Astrocyte (in vitro differentiated cells and primary cell): ENCODE results near the gene TNFAIP1. TPM values are rescaled to one million over a fixed set of nuclear protein-coding genes. Genes with fewer than 3 reads are reported as not detected.

Source experiments
- DNase-seq: peaks from one replicate; pipeline ENCODE4 v3.0.0-alpha.2; 2010; ENCODE audit warnings: low read depth
- FAIRE-seq: peaks from 2 replicates; lab custom pipeline; 2011; peaks lifted over from hg19 to GRCh38; lab: Jason Lieb, UNC
- H2AFZ ChIP-seq: 2 replicates; pipeline ENCODE4 v1.6.0; 2012; ENCODE audit warnings: low read depth, low read length, inconsistent platforms
- H3K27ac ChIP-seq: 2 replicates; pipeline ENCODE4 v1.5.1; 2011; ENCODE audit warnings: low read depth, low read length, inconsistent platforms
- H3K27me3 ChIP-seq: 2 replicates; pipeline ENCODE4 v1.6.0; 2011; ENCODE audit warnings: low read length, inconsistent platforms; ENCODE audit not compliant: insufficient read depth
- H3K36me3 ChIP-seq: 2 replicates; pipeline ENCODE4 v1.5.1; 2011; ENCODE audit warnings: low read length, inconsistent platforms; ENCODE audit not compliant: insufficient read depth
- H3K4me1 ChIP-seq: 2 replicates; pipeline ENCODE4 v1.5.1; 2011; ENCODE audit warnings: low read length, inconsistent platforms; ENCODE audit not compliant: insufficient read depth
- H3K4me2 ChIP-seq: 2 replicates; pipeline ENCODE4 v1.6.0; 2012; ENCODE audit warnings: low read length, inconsistent platforms
- H3K4me3 ChIP-seq: 2 replicates; pipeline ENCODE4 v1.5.1; 2011; ENCODE audit warnings: low read depth, mild to moderate bottlenecking, low read length, inconsistent platforms; ENCODE audit not compliant: insufficient read depth
- H3K79me2 ChIP-seq: 2 replicates; pipeline ENCODE4 v1.6.0; 2012; ENCODE audit warnings: mild to moderate bottlenecking, low read length, inconsistent platforms; ENCODE audit not compliant: insufficient read depth
- H3K9ac ChIP-seq: 2 replicates; pipeline ENCODE4 v1.6.0; 2012; ENCODE audit warnings: mild to moderate bottlenecking, low read length, inconsistent platforms
- H3K9me3 ChIP-seq: 2 replicates; pipeline ENCODE4 v1.5.1; 2012; ENCODE audit warnings: low read depth, mild to moderate bottlenecking, low read length, inconsistent platforms; ENCODE audit not compliant: insufficient read depth
- H4K20me1 ChIP-seq: 2 replicates; pipeline ENCODE4 v1.6.0; 2012; ENCODE audit warnings: low read length, inconsistent platforms; ENCODE audit not compliant: insufficient read depth
- H3K27ac Mint-ChIP-seq: one replicate; pipeline ENCODE4 v1.8.0; 2021; ENCODE audit warnings: mild to moderate bottlenecking, mixed read lengths; ENCODE audit not compliant: unreplicated experiment
- H3K27me3 Mint-ChIP-seq: one replicate; pipeline ENCODE4 v1.8.0; 2021; ENCODE audit warnings: low read depth, mixed read lengths; ENCODE audit not compliant: unreplicated experiment
- H3K36me3 Mint-ChIP-seq: one replicate; pipeline ENCODE4 v1.8.0; 2021; ENCODE audit warnings: low read depth, mixed read lengths; ENCODE audit not compliant: unreplicated experiment
- H3K4me1 Mint-ChIP-seq: one replicate; pipeline ENCODE4 v1.8.0; 2021; ENCODE audit warnings: low read depth, mixed read lengths; ENCODE audit not compliant: unreplicated experiment
- H3K4me3 Mint-ChIP-seq: one replicate; pipeline ENCODE4 v1.8.0; 2021; ENCODE audit warnings: mild to moderate bottlenecking, moderate library complexity, mixed read lengths; ENCODE audit not compliant: unreplicated experiment
- H3K9me3 Mint-ChIP-seq: one replicate; pipeline ENCODE4 v1.8.0; 2021; ENCODE audit warnings: mild to moderate bottlenecking, mixed read lengths; ENCODE audit not compliant: unreplicated experiment
- EZH2 ChIP-seq: IDR thresholded peaks from 2 replicates; pipeline ENCODE4 v1.6.1; 2012; ENCODE audit warnings: mild to moderate bottlenecking, low read length, inconsistent platforms; ENCODE audit not compliant: insufficient read depth
- total RNA-seq: library from RNA; stranded (reverse); gene quantifications from 2 replicates; pipeline ENCODE4 v1.2.1, GENCODE V29; 2021
- TF ChIP-seq, protein P1 (sequence below): IDR thresholded peaks from 2 replicates; pipeline ENCODE4 v1.5.1; 2011; ENCODE audit warnings: low read depth, mild to moderate bottlenecking, inconsistent platforms, low read length, moderate library complexity; ENCODE audit not compliant: insufficient read depth

Gene TNFAIP1
- total RNA-seq, 1 donor from 2014 or later: 100 TPM

DNA sequence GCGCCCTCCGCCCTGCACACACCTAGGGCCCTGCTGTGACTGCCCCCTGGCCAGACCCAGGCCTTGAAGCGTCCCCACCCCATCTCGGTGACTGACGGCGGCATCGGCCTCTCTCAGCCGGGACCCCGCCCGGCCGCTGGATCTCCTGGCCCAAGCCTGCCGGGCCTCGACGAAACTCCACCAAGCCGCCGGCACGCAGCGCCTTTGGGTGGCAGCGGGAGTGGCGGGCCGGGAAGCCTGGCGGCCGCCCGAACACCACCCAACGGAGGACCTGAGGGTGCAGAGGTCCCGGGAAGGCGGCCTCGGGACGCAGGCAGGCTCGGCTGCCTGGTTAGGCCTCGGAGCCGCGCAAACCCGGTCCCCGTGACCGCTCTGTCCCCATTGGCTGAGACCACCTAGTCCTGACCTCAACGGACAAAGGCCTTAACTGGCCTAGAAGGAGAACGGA is 28.6 kb upstream of the TNFAIP1 start:
- no peak overlapping the region for H3K4me3 ChIP-seq
- no peak overlapping the region for H3K27ac Mint-ChIP-seq
- H3K4me2 ChIP-seq: no peak overlapping the region
- H3K27ac ChIP-seq: no peak overlapping the region
- H3K27me3 ChIP-seq: peaks cover 23% of the 10 kb centered on the region
- no peaks in the 10 kb centered on the region for H3K4me1 Mint-ChIP-seq
- no peak overlapping the region for H3K4me3 Mint-ChIP-seq
- no peak overlapping the region for H3K9ac ChIP-seq
- peak; percentile 70 for TF ChIP-seq EZH2
- TF ChIP-seq, protein P1, sequence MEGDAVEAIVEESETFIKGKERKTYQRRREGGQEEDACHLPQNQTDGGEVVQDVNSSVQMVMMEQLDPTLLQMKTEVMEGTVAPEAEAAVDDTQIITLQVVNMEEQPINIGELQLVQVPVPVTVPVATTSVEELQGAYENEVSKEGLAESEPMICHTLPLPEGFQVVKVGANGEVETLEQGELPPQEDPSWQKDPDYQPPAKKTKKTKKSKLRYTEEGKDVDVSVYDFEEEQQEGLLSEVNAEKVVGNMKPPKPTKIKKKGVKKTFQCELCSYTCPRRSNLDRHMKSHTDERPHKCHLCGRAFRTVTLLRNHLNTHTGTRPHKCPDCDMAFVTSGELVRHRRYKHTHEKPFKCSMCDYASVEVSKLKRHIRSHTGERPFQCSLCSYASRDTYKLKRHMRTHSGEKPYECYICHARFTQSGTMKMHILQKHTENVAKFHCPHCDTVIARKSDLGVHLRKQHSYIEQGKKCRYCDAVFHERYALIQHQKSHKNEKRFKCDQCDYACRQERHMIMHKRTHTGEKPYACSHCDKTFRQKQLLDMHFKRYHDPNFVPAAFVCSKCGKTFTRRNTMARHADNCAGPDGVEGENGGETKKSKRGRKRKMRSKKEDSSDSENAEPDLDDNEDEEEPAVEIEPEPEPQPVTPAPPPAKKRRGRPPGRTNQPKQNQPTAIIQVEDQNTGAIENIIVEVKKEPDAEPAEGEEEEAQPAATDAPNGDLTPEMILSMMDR: no peak
- no peaks in the 10 kb centered on the region for H3K36me3 ChIP-seq
- H3K27me3 Mint-ChIP-seq: peaks cover 3% of the 10 kb centered on the region
- H3K79me2 ChIP-seq: no peaks in the 10 kb centered on the region
- H3K9me3 Mint-ChIP-seq: no peaks in the 10 kb centered on the region
- no peaks in the 10 kb centered on the region for H3K4me1 ChIP-seq
- peak overlapping the region; percentile 63 for H2AFZ ChIP-seq
- H4K20me1 ChIP-seq: no peaks in the 10 kb centered on the region
- DNase-seq (no peak), FAIRE-seq (no peak)
- no peaks in the 10 kb centered on the region for H3K9me3 ChIP-seq
- H3K36me3 Mint-ChIP-seq: no peaks in the 10 kb centered on the region

DNA sequence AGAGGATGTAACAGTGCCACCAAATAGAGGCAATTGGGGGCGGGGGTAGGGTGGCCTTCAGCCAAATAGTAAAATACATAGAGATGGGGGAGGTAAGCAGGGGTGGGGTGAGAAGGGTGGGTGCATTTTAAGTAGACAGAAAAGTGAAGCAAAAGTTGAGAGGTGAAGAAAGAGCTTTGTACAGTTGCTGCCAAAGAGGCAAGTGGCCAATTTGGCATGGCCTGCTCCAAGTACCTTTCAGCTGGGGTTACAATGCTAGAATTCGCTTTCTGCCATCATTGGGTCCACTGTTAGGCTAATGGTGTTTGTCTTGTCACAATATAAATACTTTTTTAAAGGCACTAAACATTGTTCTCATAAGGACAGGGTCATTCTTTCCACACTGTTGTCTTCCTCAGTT is 21.7 kb upstream of the TNFAIP1 start:
- Histone ChIP-seq H3K9me3 (no peaks in the 10 kb centered on the region), H3K4me2 (no peak overlapping the region), H3K27ac (no peak overlapping the region), H4K20me1 (no peaks in the 10 kb centered on the region), H3K4me1 (peaks cover 9% of the 10 kb centered on the region), H3K9ac (no peak overlapping the region), H2AFZ (no peak overlapping the region), H3K36me3 (no peaks in the 10 kb centered on the region), H3K27me3 (peaks cover 8% of the 10 kb centered on the region), H3K79me2 (no peaks in the 10 kb centered on the region), H3K4me3 (no peak overlapping the region)
- peaks cover 6% of the 10 kb centered on the region for H3K4me1 Mint-ChIP-seq
- H3K27ac Mint-ChIP-seq: no peak overlapping the region
- no peak for FAIRE-seq
- no peaks in the 10 kb centered on the region for H3K9me3 Mint-ChIP-seq
- H3K36me3 Mint-ChIP-seq: no peaks in the 10 kb centered on the region
- DNase-seq: no peak
- H3K4me3 Mint-ChIP-seq: no peak overlapping the region
- peaks cover 19% of the 10 kb centered on the region for H3K27me3 Mint-ChIP-seq
- TF ChIP-seq, protein P1: no peak
- TF ChIP-seq EZH2: no peak

DNA sequence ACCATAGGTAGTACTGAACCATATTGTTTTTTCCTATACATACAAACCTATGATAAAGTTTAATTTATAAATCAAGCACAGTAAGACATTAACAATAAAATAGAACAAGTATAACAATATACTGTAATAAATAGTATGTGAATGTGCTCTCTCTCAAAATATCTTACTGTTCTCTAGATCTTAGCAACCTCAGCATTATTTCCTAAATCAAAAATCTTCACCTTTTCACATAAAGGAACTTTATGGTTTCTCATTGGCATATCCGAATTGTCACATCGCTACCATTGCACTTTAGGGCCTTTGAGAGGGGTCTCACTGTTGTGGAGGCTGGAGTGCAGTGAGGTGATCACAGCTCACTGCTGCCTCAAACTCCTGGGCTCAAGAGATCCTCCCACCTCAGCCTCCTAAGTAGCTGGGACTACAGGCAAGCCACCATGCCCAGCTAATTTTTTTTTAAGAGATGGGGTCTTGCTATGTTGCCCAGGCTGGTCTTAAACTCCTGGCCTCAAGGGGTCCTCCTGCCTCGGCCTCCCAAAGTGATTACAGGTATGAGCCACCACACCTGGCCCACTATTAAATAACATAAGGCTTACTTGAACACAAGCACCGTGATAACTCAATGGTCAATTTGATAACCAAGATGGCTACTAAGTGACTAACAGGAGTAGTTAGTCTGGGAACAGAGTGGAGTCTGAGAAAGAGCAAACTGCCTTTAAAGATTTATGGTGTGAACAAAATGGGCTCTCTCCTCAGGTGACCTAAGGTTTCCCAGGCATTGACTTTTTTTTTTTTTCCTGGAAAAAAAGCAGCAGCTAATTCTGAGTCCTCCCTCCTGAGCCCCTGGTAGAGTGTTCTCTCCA is 19.5 kb upstream of the TNFAIP1 start:
- FAIRE-seq (no peak), DNase-seq (no peak)
- H3K4me2 ChIP-seq: no peak overlapping the region
- no peak overlapping the region for H2AFZ ChIP-seq
- peaks cover 19% of the 10 kb centered on the region for H3K27me3 Mint-ChIP-seq
- peaks cover 17% of the 10 kb centered on the region for H3K4me1 ChIP-seq
- H3K9me3 ChIP-seq: no peaks in the 10 kb centered on the region
- H3K79me2 ChIP-seq: peaks cover 15% of the 10 kb centered on the region
- H3K4me3 ChIP-seq: no peak overlapping the region
- H3K36me3 Mint-ChIP-seq: no peaks in the 10 kb centered on the region
- H4K20me1 ChIP-seq: no peaks in the 10 kb centered on the region
- TF ChIP-seq, protein P1: no peak
- no peak for TF ChIP-seq EZH2
- no peaks in the 10 kb centered on the region for H3K36me3 ChIP-seq
- H3K4me3 Mint-ChIP-seq: no peak overlapping the region
- H3K27ac Mint-ChIP-seq: no peak overlapping the region
- H3K27ac ChIP-seq: no peak overlapping the region
- peaks cover 8% of the 10 kb centered on the region for H3K27me3 ChIP-seq
- no peaks in the 10 kb centered on the region for H3K9me3 Mint-ChIP-seq
- H3K4me1 Mint-ChIP-seq: peaks cover 6% of the 10 kb centered on the region
- H3K9ac ChIP-seq: no peak overlapping the region
